HEK293 (cell line): ENCODE measurements around the gene SCN3A.

ENCODE experiments used
- TF ChIP-seq, protein P1 (sequence below): fragments of 450-650 bp; formaldehyde crosslinking; IDR thresholded peaks from 2 replicates; pipeline ENCODE4 v1.5.1; 2016; ENCODE audit warnings: missing biosample characterization, missing genetic modification characterization, low read depth
- TF ChIP-seq, protein P2 (sequence below): fragments of 450-650 bp; formaldehyde crosslinking; IDR thresholded peaks from 2 replicates; pipeline ENCODE4 v1.5.1; 2016; ENCODE audit warnings: missing biosample characterization, missing genetic modification characterization

DNA sequence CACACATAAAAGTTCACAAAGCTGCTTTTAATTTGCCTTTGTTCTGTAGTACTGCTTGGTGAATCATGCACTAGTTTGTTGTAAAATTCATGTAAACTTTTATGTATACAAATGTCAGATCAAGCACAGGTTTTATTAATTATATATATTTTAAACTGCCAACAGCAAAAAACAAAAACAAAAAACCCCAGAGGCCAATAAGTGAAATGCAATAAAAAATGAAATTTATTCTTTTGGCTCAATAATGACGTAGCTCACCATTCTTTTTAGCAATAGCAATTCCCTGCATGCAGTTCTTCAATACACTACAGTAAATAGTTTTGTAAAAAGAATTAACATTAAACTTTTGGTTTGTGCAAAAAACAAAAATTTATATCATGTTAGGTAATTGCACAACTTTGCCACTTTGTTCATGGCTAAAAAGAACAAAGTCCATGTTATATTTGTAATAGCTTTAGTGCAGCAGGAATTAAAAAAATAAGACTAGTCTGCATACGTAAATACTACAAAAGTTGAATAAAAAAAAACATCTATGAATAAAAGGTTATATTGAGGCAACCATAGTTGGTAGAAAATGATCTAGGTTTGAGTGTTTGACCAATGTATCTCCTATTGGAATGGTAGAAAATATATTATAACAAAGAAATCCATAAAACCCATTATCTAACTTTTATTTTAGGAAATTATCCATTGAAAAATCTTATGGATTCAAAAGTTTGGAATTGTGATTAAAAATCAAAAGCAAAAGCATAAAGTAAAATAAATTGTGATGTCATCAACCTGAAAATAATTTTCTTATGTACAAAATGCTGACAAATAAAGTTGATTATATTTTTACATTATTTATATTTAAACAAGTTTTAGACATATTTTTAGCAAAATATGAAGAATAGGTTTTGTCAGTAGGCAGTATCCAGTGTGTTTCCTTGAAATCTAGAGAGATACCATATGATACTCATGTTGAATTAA lies 115.6 kb downstream of the SCN3A start:
- TF ChIP-seq, protein P1, sequence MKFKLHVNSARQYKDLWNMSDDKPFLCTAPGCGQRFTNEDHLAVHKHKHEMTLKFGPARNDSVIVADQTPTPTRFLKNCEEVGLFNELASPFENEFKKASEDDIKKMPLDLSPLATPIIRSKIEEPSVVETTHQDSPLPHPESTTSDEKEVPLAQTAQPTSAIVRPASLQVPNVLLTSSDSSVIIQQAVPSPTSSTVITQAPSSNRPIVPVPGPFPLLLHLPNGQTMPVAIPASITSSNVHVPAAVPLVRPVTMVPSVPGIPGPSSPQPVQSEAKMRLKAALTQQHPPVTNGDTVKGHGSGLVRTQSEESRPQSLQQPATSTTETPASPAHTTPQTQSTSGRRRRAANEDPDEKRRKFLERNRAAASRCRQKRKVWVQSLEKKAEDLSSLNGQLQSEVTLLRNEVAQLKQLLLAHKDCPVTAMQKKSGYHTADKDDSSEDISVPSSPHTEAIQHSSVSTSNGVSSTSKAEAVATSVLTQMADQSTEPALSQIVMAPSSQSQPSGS (tag by site-specific recombination) = no peak
- TF ChIP-seq, protein P2, sequence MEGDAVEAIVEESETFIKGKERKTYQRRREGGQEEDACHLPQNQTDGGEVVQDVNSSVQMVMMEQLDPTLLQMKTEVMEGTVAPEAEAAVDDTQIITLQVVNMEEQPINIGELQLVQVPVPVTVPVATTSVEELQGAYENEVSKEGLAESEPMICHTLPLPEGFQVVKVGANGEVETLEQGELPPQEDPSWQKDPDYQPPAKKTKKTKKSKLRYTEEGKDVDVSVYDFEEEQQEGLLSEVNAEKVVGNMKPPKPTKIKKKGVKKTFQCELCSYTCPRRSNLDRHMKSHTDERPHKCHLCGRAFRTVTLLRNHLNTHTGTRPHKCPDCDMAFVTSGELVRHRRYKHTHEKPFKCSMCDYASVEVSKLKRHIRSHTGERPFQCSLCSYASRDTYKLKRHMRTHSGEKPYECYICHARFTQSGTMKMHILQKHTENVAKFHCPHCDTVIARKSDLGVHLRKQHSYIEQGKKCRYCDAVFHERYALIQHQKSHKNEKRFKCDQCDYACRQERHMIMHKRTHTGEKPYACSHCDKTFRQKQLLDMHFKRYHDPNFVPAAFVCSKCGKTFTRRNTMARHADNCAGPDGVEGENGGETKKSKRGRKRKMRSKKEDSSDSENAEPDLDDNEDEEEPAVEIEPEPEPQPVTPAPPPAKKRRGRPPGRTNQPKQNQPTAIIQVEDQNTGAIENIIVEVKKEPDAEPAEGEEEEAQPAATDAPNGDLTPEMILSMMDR = no peak
